ENCODE data around the gene SIKE1. TPM values are rescaled to one million over a fixed set of nuclear protein-coding genes. Genes with fewer than 3 reads are reported as not detected.
A peak's percentile ranks its signal among the peaks of the same experiment; 100 is the strongest.
"Not testable (repeated sequence)": the region's sequence is repeated elsewhere in the genome, so short reads cannot be mapped to it uniquely, and the experiment has no call there.

The SIKE1 gene
- 10 to 100 TPM; 39.1 to 48.7 (median 42.0) TPM for total RNA-seq (2021; fragmentation: NEBNext Ultra II Directional; extraction: Animal tissue kit (Norgen Biotek cat#: 25700))
- long read RNA-seq, full-length matches to known transcripts = 22 of 34 reads
- long read RNA-seq, partial matches to known transcripts = 0 of 34 reads
- long read RNA-seq, other reads (novel, unspliced or antisense) = 12 of 34 reads

DNA sequence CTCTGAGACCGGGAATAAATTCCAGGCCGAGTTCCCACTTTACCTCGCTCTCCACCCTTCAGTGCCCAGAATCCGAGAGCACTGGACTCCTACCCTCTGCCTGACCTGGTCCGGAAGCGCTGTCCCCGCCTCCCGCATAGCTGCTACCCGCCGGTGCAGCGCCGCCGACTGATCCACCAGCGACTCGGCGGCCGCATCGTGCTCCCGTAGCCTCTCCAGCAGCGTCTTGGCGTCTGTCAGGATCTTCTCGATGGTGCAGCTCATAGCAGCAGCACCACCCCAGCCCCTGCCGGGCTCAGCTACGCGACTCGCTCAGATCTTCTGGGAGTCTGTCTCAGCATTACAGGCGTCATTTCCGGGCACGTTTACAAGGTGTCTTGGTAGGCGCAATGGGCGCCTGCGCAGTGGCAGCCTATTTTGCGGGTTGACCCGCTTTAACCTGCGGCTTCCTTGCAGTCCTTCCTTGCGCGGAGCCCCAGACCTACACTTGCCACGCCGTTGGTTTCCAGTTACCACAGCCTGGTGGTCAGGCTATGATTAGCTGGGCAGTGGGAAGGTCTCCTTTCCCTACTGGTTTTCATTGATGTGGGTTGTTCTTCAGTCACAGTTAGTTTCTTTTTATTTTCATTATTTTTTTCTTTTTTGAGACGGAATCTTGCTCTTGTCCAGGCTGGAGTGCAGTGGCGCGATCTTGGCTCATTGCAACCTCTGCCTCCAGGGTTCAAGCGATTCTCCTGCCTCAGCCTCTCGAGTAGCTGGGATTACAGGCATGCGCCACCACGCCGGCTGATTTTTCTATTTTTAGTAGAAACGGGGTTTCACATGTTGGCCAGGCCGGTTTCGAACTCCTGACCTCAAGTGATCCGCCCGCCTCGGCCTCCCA, at the start of gene SIKE1:
Gene SIKE1, minus strand, starts transcription at position 342 of the 883 bp plus-strand sequence. Its CDS starts 78 bp downstream, at position 264.
- Mint-ChIP-seq H3K27ac (peak within 1 kb of the TSS; percentile 98), H3K9me3 (peaks cover 4% of the 10 kb centered on the region; the same call in 1 of the 2 replicates), H3K4me3 (peak within 1 kb of the TSS; percentile 100), H3K27me3 (ENCODE audit: insufficient read depth) (peaks cover 6% of the 10 kb centered on the region), H3K4me1 (ENCODE audit: low read depth) (peaks cover 25% of the 10 kb centered on the region), H3K36me3 (ENCODE audit: low read depth) (peaks cover 15% of the 10 kb centered on the region)
- peak; percentile 91 for DNase-seq
- TF ChIP-seq, protein P1, sequence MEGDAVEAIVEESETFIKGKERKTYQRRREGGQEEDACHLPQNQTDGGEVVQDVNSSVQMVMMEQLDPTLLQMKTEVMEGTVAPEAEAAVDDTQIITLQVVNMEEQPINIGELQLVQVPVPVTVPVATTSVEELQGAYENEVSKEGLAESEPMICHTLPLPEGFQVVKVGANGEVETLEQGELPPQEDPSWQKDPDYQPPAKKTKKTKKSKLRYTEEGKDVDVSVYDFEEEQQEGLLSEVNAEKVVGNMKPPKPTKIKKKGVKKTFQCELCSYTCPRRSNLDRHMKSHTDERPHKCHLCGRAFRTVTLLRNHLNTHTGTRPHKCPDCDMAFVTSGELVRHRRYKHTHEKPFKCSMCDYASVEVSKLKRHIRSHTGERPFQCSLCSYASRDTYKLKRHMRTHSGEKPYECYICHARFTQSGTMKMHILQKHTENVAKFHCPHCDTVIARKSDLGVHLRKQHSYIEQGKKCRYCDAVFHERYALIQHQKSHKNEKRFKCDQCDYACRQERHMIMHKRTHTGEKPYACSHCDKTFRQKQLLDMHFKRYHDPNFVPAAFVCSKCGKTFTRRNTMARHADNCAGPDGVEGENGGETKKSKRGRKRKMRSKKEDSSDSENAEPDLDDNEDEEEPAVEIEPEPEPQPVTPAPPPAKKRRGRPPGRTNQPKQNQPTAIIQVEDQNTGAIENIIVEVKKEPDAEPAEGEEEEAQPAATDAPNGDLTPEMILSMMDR (IDR thresholded peaks at IDR 0.05) = no peak; the same call in 1 of the 2 replicates

DNA sequence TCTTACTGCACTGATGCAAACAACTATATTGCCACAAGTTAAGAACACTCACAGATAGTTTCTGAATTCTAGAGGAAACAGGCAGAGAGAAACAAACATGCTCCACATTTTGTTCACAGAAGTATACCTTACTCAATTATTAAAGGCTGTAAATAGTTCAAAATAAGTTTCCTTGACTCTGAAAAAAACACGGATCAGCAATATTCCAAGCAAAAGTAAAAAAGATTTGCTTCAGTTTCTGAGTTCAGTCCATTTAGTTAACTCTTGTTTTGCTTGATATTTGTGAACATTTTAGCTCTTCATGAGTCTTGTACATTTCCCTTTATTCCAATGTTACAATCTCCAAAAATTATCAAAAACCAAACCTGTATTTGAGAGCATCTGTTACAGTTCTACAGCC, 49.6 kb upstream of the SIKE1 start:
- not testable (repeated sequence) for H3K27me3 Mint-ChIP-seq (ENCODE audit: insufficient read depth); H3K27ac Mint-ChIP-seq; H3K9me3 Mint-ChIP-seq; H3K4me3 Mint-ChIP-seq; H3K36me3 Mint-ChIP-seq (ENCODE audit: low read depth); DNase-seq
- H3K4me1 Mint-ChIP-seq (ENCODE audit: low read depth) = peaks cover 12% of the 10 kb centered on the region

DNA sequence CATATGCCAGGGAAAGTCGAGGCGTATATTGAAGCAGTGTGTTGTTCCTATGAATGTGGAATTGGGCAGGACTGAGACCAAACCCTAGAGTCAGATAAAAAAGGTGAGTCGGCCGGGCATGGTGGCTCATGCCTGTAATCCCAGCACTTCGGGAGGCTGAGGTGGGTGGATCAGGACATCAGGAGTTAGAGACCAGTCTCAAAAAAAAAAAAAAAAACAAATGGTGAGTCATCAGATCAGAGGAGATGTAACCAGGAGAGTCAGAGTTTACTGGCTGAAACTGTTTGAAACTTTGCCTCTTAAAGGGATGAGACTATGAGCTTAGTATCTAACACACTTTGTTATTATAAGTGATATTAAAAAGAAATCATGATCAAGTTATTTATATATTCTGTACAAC, 47.8 kb upstream of the SIKE1 start:
- peaks cover 3% of the 10 kb centered on the region for H3K27me3 Mint-ChIP-seq (ENCODE audit: insufficient read depth)
- no peak overlapping the region for H3K4me3 Mint-ChIP-seq
- no peak for DNase-seq
- H3K4me1 Mint-ChIP-seq (ENCODE audit: low read depth) = peaks cover 6% of the 10 kb centered on the region
- peaks cover 6% of the 10 kb centered on the region for H3K9me3 Mint-ChIP-seq
- TF ChIP-seq, protein P1 (IDR thresholded peaks at IDR 0.05) = no peak
- no peak overlapping the region for H3K27ac Mint-ChIP-seq
- H3K36me3 Mint-ChIP-seq (ENCODE audit: low read depth) = peaks cover 5% of the 10 kb centered on the region; the same call in 1 of the 2 replicates

DNA sequence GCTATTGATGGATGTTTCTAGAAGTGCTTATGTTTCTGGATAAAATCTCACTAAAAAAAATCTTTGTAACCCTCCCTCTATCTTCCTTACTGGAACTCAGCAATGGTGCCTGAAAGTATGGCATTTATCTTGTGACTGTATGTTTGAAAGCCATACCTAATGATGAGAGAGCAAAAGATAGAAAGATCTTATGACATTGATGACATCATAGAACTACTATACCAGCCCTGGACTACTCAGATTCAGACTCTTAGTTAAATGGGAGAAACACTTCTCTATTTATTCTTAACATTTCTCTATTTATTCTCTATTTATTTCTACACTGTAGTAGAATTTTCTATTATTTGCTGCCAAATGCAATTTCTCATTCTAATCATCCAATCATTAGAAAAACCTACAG, 41.5 kb upstream of the SIKE1 start:
- H3K27ac Mint-ChIP-seq = no peak overlapping the region
- H3K36me3 Mint-ChIP-seq (ENCODE audit: low read depth) = peaks cover 5% of the 10 kb centered on the region; the same call in 1 of the 2 replicates
- H3K4me1 Mint-ChIP-seq (ENCODE audit: low read depth) = no peaks in the 10 kb centered on the region
- TF ChIP-seq, protein P1 (IDR thresholded peaks at IDR 0.05) = no peak
- H3K27me3 Mint-ChIP-seq (ENCODE audit: insufficient read depth) = peaks cover 4% of the 10 kb centered on the region
- peaks cover 16% of the 10 kb centered on the region for H3K9me3 Mint-ChIP-seq
- H3K4me3 Mint-ChIP-seq = no peak overlapping the region
- no peak for DNase-seq

DNA sequence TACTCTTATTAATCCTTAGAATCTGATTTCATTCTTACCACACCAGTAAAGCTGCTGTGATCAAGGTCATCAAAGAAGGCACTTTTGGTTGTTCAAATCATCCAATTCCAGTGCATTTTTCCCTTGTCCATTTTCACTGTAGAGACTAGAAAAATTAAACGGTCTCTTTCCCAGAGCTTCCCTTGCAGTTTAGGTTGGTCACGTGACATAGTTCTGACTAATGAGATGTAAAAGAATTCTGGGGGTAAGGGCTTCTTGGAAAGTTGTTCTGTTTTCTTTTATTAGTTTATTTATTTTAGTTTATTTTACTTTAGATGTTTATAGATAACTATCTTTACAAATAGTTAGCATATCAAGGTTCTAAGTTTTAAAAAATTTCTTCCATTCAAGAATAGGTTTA, 39.9 kb upstream of the SIKE1 start:
- Mint-ChIP-seq H3K27ac (no peak overlapping the region), H3K9me3 (peaks cover 16% of the 10 kb centered on the region), H3K4me3 (no peak overlapping the region), H3K4me1 (ENCODE audit: low read depth) (no peaks in the 10 kb centered on the region), H3K27me3 (ENCODE audit: insufficient read depth) (peaks cover 4% of the 10 kb centered on the region), H3K36me3 (ENCODE audit: low read depth) (peaks cover 5% of the 10 kb centered on the region; the same call in 1 of the 2 replicates)
- DNase-seq = no peak
- TF ChIP-seq, protein P1 (IDR thresholded peaks at IDR 0.05) = no peak

DNA sequence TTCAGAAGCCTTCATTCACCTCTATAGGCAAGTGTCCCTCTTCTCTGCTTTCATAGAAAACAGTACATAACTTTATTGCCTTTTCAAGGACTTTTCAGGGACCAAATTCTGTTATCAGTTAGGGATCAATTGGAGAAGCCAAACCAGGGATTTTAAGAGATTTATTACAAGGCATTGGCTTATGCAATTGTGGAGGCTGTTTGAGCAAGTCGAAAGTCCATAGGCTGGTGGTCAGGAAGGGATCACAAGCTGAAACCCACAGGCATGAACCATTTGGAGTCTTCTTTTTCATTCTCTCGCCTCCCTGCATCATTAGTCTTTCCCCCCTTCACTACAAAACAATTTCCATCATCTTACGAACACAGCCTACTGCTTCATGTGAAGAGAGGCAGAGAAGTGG, 39.4 kb upstream of the SIKE1 start:
- Mint-ChIP-seq H3K4me1 (ENCODE audit: low read depth) (no peaks in the 10 kb centered on the region), H3K4me3 (no peak overlapping the region), H3K9me3 (peaks cover 15% of the 10 kb centered on the region), H3K27ac (no peak overlapping the region), H3K27me3 (ENCODE audit: insufficient read depth) (peaks cover 4% of the 10 kb centered on the region), H3K36me3 (ENCODE audit: low read depth) (peaks cover 5% of the 10 kb centered on the region; the same call in 1 of the 2 replicates)
- TF ChIP-seq, protein P1 (IDR thresholded peaks at IDR 0.05) = no peak
- DNase-seq = no peak

DNA sequence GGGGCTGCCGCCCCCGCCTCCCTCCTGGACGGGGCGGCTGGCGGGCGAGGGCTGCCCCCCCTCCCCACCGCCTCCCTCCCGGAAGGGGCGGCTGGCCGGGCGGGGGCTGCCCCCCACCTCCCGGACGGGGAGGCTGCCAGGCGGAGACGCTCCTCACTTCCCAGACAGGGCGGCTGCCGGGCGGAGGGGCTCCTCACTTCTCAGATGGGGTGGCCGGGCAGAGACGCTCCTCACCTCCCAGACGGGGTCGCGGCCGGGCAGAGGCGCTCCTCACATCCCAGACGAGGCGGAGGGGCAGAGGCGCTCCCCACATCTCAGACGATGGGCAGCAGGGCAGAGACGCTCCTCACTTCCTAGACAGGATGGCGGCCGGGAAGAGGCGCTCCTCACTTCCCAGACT, 24.0 kb upstream of the SIKE1 start:
- not testable (repeated sequence) for H3K9me3 Mint-ChIP-seq; H3K27ac Mint-ChIP-seq; H3K4me3 Mint-ChIP-seq; H3K4me1 Mint-ChIP-seq (ENCODE audit: low read depth); DNase-seq; H3K36me3 Mint-ChIP-seq (ENCODE audit: low read depth)
- H3K27me3 Mint-ChIP-seq (ENCODE audit: insufficient read depth) = peaks cover 20% of the 10 kb centered on the region

Data from HFFc6 (cell line).